Kidney epithelial cell (primary cell): Measurements from ENCODE around the gene PIEZO2. TPM values are rescaled to one million over a fixed set of nuclear protein-coding genes. Genes with fewer than 3 reads are reported as not detected.
"Not testable (repeated sequence)": the region's sequence is repeated elsewhere in the genome, so short reads cannot be mapped to it uniquely, and the experiment has no call there.

Source experiments
- DNase-seq: peaks from one replicate; pipeline ENCODE4 v3.0.0-alpha.2; 2010; ENCODE audit warnings: low read depth
- H3K27me3 ChIP-seq: 2 replicates; pipeline ENCODE4 v1.6.0; 2011; ENCODE audit warnings: low read length; ENCODE audit not compliant: control insufficient read depth, insufficient read depth
- H3K36me3 ChIP-seq: 2 replicates; pipeline ENCODE4 v1.5.1; 2011; ENCODE audit warnings: low read length; ENCODE audit not compliant: control insufficient read depth, insufficient read depth
- H3K4me3 ChIP-seq: 2 replicates; pipeline ENCODE4 v1.5.1; 2011; ENCODE audit warnings: low read depth, mild to moderate bottlenecking, control low read depth, low read length
- total RNA-seq: library from RNA; depleted of rRNA; stranded (reverse); fragments of >200 nt; gene quantifications from 2 replicates; pipeline ENCODE4 v1.2.3, GENCODE V29; 2015

The PIEZO2 gene
- total RNA-seq, 1 donor from 2014 or later, result 1.8 TPM

DNA sequence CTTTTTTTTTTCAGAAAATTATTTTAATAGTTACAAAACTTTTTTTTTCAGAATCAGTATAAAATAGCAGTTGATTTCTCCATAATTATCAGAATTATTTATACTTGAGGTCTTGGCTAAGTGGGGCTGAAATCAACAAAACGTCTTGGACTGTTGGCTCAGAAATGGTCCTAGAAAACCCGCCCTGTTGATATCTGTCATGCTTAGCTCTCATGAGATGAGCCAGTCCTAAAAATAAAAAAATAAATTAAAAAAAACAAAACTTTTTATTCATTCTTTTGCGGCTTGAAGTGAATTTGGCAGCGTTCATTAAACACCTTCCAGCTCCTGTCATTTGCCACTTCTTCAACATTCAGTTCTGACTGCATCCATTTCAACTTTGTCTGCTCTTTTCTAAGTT lies 525.8 kb downstream of the PIEZO2 start:
- not testable (repeated sequence) for H3K4me3 ChIP-seq, H3K27me3 ChIP-seq, H3K36me3 ChIP-seq, DNase-seq

DNA sequence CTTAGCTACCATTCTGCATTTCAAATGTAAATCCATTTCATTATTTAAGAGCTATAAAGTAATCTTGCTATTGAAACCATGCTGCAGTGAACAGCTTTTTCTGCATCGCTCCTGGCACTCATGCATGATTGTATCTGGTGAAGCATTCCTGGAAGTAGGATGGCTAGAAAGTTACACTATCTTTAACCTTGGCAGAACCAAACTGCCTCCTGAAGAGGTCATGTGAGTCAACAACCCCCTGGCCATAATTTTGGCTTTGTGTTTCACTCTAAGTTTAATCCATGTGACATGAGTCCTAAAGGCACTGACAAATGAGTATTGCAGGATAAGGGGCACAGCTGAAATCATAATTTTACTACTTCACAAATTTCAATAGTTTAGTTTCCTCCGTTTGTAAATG lies 526.4 kb downstream of the PIEZO2 start:
- not testable (repeated sequence) for H3K36me3 ChIP-seq, H3K27me3 ChIP-seq, DNase-seq, H3K4me3 ChIP-seq

DNA sequence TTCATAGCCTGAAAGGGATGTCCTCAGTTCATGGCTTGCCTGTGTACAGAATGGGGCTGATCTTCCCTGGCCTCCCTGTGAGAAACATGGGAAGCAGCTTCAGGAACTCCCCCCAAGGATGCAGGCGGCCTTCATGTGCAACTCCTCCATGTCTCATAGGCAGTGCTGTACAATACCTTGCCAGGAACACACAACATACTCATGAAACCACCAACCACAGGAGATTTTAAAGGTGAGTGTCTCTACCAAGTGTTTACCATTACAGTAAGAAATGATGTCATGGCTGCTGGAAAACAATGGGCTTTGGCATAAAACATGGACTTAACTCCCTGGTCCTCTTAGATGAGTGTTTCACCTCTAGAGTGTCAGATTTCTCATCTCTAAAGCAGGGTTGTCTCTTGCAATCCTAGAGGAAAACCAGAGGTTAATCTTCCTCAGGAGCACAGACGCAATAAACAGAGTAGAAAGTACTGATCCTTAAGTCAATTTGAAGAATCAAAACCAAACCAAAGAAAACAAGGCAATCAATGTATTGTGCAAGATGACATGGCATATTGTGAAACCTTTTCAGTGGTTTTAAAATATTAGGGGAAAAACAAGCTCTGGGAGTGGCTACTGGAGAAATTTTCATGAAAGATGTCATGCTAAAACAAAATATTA lies 528.6 kb downstream of the PIEZO2 start:
- H3K36me3 ChIP-seq, DNase-seq: not testable (repeated sequence)

More for the DNA sequence above, 528.6 kb downstream of the PIEZO2 start:
- not testable (repeated sequence) for H3K4me3 ChIP-seq, H3K27me3 ChIP-seq
